ENCODE measurements around the gene GABRG2.

- TF ChIP-seq CTCF (IDR thresholded peaks at IDR 0.05; ENCODE audit: insufficient read depth, low read length), result no peak
- TF ChIP-seq GABPA (IDR thresholded peaks at IDR 0.05; ENCODE audit: low read depth), result no peak
- no peak for TF ChIP-seq SPI1 (IDR thresholded peaks at IDR 0.05; ENCODE audit: borderline replicate concordance, low read depth)
- no peak for TF ChIP-seq REST (IDR thresholded peaks at IDR 0.05; ENCODE audit: insufficient replicate concordance, low read depth)
- no peak for TF ChIP-seq POLR2AphosphoS5 (IDR thresholded peaks at IDR 0.05; ENCODE audit: low read depth)
Measured at GRCh38 chr5:162196351-162196750, 128.8 kb downstream of the GABRG2 start.

Measured in HL-60 (cell line).